HepG2 (cell line): Measurements from ENCODE around the gene RASSF4. TPM values are rescaled to one million over a fixed set of nuclear protein-coding genes. Genes with fewer than 3 reads are reported as not detected.
A peak's percentile ranks its signal among the peaks of the same experiment; 100 is the strongest.

ENCODE experiments used
- ATF1 ChIP-seq: IDR thresholded peaks from 2 replicates; pipeline ENCODE4 v1.6.1; 2016; ENCODE audit warnings: mild to moderate bottlenecking, control low read depth
- KMT2B ChIP-seq: IDR thresholded peaks from 2 replicates; pipeline ENCODE4 v1.6.1; 2016; ENCODE audit warnings: missing genetic modification reagents, missing compliant biosample characterization
- PAF1 ChIP-seq: IDR thresholded peaks from 2 replicates; pipeline ENCODE4 v1.6.1; 2016; ENCODE audit warnings: missing genetic modification reagents, missing compliant biosample characterization
- PRMT3 ChIP-seq: sonication (generic); formaldehyde crosslinking; IDR thresholded peaks from 2 replicates; pipeline ENCODE4 v1.8.1; 2022; ENCODE audit warnings: low read depth, mild to moderate bottlenecking, moderate library complexity, missing genetic modification reagents, borderline replicate concordance
- SNAPC2 ChIP-seq: sonication (generic); formaldehyde crosslinking; IDR thresholded peaks from 2 replicates; pipeline ENCODE4 v1.8.1; 2022; ENCODE audit warnings: mild to moderate bottlenecking, missing genetic modification reagents
- ZNF263 ChIP-seq: sonication (generic); formaldehyde crosslinking; IDR thresholded peaks from 2 replicates; pipeline ENCODE4 v1.4.0; 2020; ENCODE audit warnings: missing genetic modification reagents
- ZNF33A ChIP-seq: sonication (generic); formaldehyde crosslinking; IDR thresholded peaks from 2 replicates; pipeline ENCODE4 v1.5.1; 2020; ENCODE audit warnings: missing genetic modification reagents, mild to moderate bottlenecking, moderate library complexity, borderline replicate concordance
- ZNF430 ChIP-seq: sonication (generic); formaldehyde crosslinking; IDR thresholded peaks from 2 replicates; pipeline ENCODE4 v1.9.0; 2021; ENCODE audit warnings: mild to moderate bottlenecking, missing genetic modification reagents
- ZNF441 ChIP-seq: sonication (generic); formaldehyde crosslinking; IDR thresholded peaks from 2 replicates; pipeline ENCODE4 v1.7.0; 2021; ENCODE audit warnings: missing genetic modification reagents, borderline replicate concordance
- ZNF546 ChIP-seq: sonication (generic); formaldehyde crosslinking; conservative IDR thresholded peaks from 2 replicates; pipeline ENCODE4 v1.8.1; 2023; ENCODE audit warnings: mild to moderate bottlenecking, missing genetic modification reagents
- ZNF550 ChIP-seq: sonication (generic); formaldehyde crosslinking; IDR thresholded peaks from 2 replicates; pipeline ENCODE4 v1.4.0; 2020; ENCODE audit warnings: mild to moderate bottlenecking, missing genetic modification reagents, borderline replicate concordance
- polyA plus RNA-seq, 8 experiments: library from polyadenylated mRNA; depleted of rRNA in 3 of 8; stranded (reverse) in 7 of 8; unstranded in 1 of 8; fragments of >200 nt; fragmentation: Illumina TruSeq in 4 of 8; extraction: Trizol in 4 of 8; gene quantifications; 2 replicates each; pipeline versions ENCODE4 v1.2.1 to v1.2.3, GENCODE V29; 2011 to 2016; ENCODE audit warnings: low read depth in 4 of 8, missing spikeins in 1 of 8, mixed read lengths in 1 of 8; ENCODE audit not compliant: insufficient read depth in 1 of 8
- total RNA-seq, 5 experiments: library from RNA; depleted of rRNA; stranded (reverse); fragments of >200 nt; fragmentation: Illumina TruSeq; extraction: Trizol; gene quantifications; 2 replicates each; pipeline ENCODE4 v1.2.3, GENCODE V29; 2016; ENCODE audit warnings: low read depth in 1 of 5
- TF ChIP-seq, protein P1 (sequence below): sonication (generic); formaldehyde crosslinking; IDR thresholded peaks from 2 replicates; pipeline ENCODE4 v1.9.0; 2021; ENCODE audit warnings: mild to moderate bottlenecking, missing genetic modification reagents
- TF ChIP-seq, protein P2 (sequence below): sonication (generic); formaldehyde crosslinking; IDR thresholded peaks from 2 replicates; pipeline ENCODE4 v1.5.0; 2020; ENCODE audit warnings: missing genetic modification reagents
- TF ChIP-seq, protein P3 (sequence below): sonication (generic); formaldehyde crosslinking; IDR thresholded peaks from 2 replicates; pipeline ENCODE4 v1.8.0; 2022; ENCODE audit warnings: missing genetic modification reagents, mild to moderate bottlenecking, borderline replicate concordance
- TF ChIP-seq, protein P4 (sequence below): sonication (generic); formaldehyde crosslinking; IDR thresholded peaks from 2 replicates; pipeline ENCODE4 v1.8.1; 2023; ENCODE audit warnings: missing genetic modification reagents, inconsistent platforms, borderline replicate concordance
- TF ChIP-seq, protein P5 (sequence below): sonication (generic); formaldehyde crosslinking; IDR thresholded peaks from 2 replicates; pipeline ENCODE4 v1.9.0; 2021; ENCODE audit warnings: missing genetic modification reagents, borderline replicate concordance

The RASSF4 gene
- total and polyA plus RNA-seq, 2 of the 13 experiments (the other 11 are each of a cell fraction or from before 2014, with no cell fraction given): 34.0 to 51.7 TPM

DNA sequence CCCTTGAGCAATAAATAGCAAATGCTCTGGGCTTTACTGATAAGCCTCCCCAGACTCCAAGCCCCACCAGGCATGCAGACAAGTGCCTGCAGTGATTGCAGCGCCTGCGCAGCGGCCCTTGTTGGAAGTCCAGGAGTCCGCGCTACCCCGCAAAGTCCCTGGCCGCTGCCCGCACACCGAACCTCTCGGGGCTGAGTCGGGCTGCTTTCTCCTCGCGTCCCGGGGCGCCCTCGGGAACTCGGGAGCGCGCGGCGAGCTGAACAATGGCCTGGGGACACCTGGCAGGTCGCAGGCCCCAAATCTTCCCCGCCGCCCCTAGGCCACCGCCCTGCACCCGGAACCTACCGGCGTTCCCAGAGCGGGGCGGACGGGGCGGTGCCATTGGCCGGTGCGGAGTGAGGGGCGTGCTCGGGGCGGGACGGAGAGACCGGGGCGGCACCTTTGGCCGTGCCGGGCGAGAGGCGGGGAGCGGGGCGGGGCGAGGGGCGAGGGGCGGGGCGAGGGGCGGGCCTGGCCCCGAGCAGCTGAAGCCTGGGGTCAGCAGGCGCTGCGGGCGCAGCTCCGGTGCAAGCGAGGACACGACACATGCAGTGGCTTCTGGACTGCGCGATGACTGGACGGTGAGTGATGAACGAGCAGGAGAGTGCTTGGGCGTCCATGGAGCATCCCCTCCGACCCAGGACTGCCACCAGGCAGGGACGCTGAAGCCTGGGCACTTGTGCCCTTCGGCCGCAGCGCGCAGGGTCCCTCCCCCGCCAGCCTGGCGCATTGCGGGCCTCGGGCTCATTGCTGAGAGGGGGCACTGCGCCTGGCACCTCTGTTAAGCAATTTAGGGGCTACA is at the start of gene RASSF4 (continued):
- TF ChIP-seq, protein P1, sequence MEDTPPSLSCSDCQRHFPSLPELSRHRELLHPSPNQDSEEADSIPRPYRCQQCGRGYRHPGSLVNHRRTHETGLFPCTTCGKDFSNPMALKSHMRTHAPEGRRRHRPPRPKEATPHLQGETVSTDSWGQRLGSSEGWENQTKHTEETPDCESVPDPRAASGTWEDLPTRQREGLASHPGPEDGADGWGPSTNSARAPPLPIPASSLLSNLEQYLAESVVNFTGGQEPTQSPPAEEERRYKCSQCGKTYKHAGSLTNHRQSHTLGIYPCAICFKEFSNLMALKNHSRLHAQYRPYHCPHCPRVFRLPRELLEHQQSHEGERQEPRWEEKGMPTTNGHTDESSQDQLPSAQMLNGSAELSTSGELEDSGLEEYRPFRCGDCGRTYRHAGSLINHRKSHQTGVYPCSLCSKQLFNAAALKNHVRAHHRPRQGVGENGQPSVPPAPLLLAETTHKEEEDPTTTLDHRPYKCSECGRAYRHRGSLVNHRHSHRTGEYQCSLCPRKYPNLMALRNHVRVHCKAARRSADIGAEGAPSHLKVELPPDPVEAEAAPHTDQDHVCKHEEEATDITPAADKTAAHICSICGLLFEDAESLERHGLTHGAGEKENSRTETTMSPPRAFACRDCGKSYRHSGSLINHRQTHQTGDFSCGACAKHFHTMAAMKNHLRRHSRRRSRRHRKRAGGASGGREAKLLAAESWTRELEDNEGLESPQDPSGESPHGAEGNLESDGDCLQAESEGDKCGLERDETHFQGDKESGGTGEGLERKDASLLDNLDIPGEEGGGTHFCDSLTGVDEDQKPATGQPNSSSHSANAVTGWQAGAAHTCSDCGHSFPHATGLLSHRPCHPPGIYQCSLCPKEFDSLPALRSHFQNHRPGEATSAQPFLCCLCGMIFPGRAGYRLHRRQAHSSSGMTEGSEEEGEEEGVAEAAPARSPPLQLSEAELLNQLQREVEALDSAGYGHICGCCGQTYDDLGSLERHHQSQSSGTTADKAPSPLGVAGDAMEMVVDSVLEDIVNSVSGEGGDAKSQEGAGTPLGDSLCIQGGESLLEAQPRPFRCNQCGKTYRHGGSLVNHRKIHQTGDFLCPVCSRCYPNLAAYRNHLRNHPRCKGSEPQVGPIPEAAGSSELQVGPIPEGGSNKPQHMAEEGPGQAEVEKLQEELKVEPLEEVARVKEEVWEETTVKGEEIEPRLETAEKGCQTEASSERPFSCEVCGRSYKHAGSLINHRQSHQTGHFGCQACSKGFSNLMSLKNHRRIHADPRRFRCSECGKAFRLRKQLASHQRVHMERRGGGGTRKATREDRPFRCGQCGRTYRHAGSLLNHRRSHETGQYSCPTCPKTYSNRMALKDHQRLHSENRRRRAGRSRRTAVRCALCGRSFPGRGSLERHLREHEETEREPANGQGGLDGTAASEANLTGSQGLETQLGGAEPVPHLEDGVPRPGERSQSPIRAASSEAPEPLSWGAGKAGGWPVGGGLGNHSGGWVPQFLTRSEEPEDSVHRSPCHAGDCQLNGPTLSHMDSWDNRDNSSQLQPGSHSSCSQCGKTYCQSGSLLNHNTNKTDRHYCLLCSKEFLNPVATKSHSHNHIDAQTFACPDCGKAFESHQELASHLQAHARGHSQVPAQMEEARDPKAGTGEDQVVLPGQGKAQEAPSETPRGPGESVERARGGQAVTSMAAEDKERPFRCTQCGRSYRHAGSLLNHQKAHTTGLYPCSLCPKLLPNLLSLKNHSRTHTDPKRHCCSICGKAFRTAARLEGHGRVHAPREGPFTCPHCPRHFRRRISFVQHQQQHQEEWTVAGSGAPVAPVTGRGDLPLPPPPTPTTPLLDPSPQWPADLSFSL: no peak
- TF ChIP-seq, protein P2, sequence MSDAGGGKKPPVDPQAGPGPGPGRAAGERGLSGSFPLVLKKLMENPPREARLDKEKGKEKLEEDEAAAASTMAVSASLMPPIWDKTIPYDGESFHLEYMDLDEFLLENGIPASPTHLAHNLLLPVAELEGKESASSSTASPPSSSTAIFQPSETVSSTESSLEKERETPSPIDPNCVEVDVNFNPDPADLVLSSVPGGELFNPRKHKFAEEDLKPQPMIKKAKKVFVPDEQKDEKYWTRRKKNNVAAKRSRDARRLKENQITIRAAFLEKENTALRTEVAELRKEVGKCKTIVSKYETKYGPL (CRISPR knock-in tag): no peak
- TF ChIP-seq ZNF263 (CRISPR knock-in tag) (0 out of 2 replicates have a peak, but pooled peaks have one; percentile 6), SNAPC2 (CRISPR knock-in tag) (no peak), ZNF546 (CRISPR knock-in tag) (peak; percentile 56; the same call in 1 of the 2 replicates), ZNF441 (CRISPR knock-in tag) (no peak), ZNF430 (peak; percentile 81), PAF1 (CRISPR knock-in tag) (no peak), ATF1 (CRISPR knock-in tag) (no peak), ZNF33A (CRISPR knock-in tag) (no peak), ZNF550 (CRISPR knock-in tag) (no peak), KMT2B (CRISPR knock-in tag) (peak; percentile 55; the same call in 1 of the 2 replicates), PRMT3 (CRISPR knock-in tag) (no peak; the same call in 1 of the 2 replicates)
- TF ChIP-seq, protein P3, sequence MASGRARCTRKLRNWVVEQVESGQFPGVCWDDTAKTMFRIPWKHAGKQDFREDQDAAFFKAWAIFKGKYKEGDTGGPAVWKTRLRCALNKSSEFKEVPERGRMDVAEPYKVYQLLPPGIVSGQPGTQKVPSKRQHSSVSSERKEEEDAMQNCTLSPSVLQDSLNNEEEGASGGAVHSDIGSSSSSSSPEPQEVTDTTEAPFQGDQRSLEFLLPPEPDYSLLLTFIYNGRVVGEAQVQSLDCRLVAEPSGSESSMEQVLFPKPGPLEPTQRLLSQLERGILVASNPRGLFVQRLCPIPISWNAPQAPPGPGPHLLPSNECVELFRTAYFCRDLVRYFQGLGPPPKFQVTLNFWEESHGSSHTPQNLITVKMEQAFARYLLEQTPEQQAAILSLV: no peak
- TF ChIP-seq, protein P4, sequence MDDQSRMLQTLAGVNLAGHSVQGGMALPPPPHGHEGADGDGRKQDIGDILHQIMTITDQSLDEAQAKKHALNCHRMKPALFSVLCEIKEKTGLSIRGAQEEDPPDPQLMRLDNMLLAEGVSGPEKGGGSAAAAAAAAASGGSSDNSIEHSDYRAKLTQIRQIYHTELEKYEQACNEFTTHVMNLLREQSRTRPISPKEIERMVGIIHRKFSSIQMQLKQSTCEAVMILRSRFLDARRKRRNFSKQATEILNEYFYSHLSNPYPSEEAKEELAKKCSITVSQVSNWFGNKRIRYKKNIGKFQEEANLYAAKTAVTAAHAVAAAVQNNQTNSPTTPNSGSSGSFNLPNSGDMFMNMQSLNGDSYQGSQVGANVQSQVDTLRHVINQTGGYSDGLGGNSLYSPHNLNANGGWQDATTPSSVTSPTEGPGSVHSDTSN (CRISPR knock-in tag): no peak
- TF ChIP-seq, protein P5, sequence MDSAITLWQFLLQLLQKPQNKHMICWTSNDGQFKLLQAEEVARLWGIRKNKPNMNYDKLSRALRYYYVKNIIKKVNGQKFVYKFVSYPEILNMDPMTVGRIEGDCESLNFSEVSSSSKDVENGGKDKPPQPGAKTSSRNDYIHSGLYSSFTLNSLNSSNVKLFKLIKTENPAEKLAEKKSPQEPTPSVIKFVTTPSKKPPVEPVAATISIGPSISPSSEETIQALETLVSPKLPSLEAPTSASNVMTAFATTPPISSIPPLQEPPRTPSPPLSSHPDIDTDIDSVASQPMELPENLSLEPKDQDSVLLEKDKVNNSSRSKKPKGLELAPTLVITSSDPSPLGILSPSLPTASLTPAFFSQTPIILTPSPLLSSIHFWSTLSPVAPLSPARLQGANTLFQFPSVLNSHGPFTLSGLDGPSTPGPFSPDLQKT (CRISPR knock-in tag): no peak
